ENCODE measurements around the gene FOXP4. TPM values are rescaled to one million over a fixed set of nuclear protein-coding genes. Genes with fewer than 3 reads are reported as not detected.

The FOXP4 gene
- total RNA-seq, 1 donor from 2014 or later, result 27.9 TPM

- no peaks in the 10 kb centered on the region for H3K36me3 Mint-ChIP-seq (ENCODE audit: unreplicated experiment)
- H3K4me3 Mint-ChIP-seq (ENCODE audit: unreplicated experiment), result no peak overlapping the region
- H3K4me1 Mint-ChIP-seq (ENCODE audit: low read depth, unreplicated experiment), result peaks cover 8% of the 10 kb centered on the region
- peaks cover 11% of the 10 kb centered on the region for H3K27me3 Mint-ChIP-seq (ENCODE audit: unreplicated experiment)
- TF ChIP-seq CTCF (IDR thresholded peaks at IDR 0.05; ENCODE audit: partially characterized antibody, unreplicated experiment), result no peak
- H3K9me3 Mint-ChIP-seq (ENCODE audit: unreplicated experiment), result peaks cover 4% of the 10 kb centered on the region
- H3K27ac Mint-ChIP-seq (ENCODE audit: unreplicated experiment), result no peak overlapping the region
- no peak for DNase-seq
Observed at GRCh38 chr6:41647061-41647511, 100.9 kb downstream of the FOXP4 start.

GRCh38 chr6:41648070-41648585 is 101.9 kb downstream of the FOXP4 start:
- Mint-ChIP-seq H3K4me1 (ENCODE audit: low read depth, unreplicated experiment) (peaks cover 8% of the 10 kb centered on the region), H3K4me3 (ENCODE audit: unreplicated experiment) (no peak overlapping the region), H3K36me3 (ENCODE audit: unreplicated experiment) (no peaks in the 10 kb centered on the region), H3K27ac (ENCODE audit: unreplicated experiment) (no peak overlapping the region), H3K27me3 (ENCODE audit: unreplicated experiment) (peaks cover 11% of the 10 kb centered on the region), H3K9me3 (ENCODE audit: unreplicated experiment) (peaks cover 4% of the 10 kb centered on the region)
- TF ChIP-seq CTCF (IDR thresholded peaks at IDR 0.05; ENCODE audit: partially characterized antibody, unreplicated experiment), result no peak
- DNase-seq, result no peak

GRCh38 chr6:41648921-41649320 is 102.7 kb downstream of the FOXP4 start:
- no peaks in the 10 kb centered on the region for H3K36me3 Mint-ChIP-seq (ENCODE audit: unreplicated experiment)
- no peak overlapping the region for H3K27ac Mint-ChIP-seq (ENCODE audit: unreplicated experiment)

DNA sequence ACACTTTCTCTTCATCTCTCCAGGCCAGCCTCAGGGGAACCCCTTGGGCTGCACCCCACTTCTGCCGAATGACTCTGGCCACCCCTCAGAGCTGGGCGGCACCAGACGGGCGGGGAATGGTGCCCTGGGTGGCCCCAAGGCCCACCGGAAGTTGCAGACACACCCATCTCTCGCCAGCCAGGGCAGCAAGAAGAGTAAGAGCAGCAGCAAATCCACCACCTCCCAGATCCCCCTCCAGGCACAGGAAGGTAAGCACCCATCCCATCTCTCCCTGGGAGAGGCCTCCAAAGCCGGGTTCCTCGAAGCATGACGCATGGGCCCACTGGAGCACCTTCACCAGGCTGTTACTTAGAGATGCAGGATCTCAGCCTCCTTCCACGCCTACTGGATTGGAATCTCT is 103.4 kb downstream of the FOXP4 start:
- peaks cover 9% of the 10 kb centered on the region for H3K27me3 Mint-ChIP-seq (ENCODE audit: unreplicated experiment)
- peaks cover 4% of the 10 kb centered on the region for H3K9me3 Mint-ChIP-seq (ENCODE audit: unreplicated experiment)
- H3K27ac Mint-ChIP-seq (ENCODE audit: unreplicated experiment), result no peak overlapping the region
- H3K4me3 Mint-ChIP-seq (ENCODE audit: unreplicated experiment), result no peak overlapping the region
- TF ChIP-seq CTCF (IDR thresholded peaks at IDR 0.05; ENCODE audit: partially characterized antibody, unreplicated experiment), result no peak
- H3K4me1 Mint-ChIP-seq (ENCODE audit: low read depth, unreplicated experiment), result peaks cover 6% of the 10 kb centered on the region
- DNase-seq, result no peak
- no peaks in the 10 kb centered on the region for H3K36me3 Mint-ChIP-seq (ENCODE audit: unreplicated experiment)

More at GRCh38 chr6:41648921-41649320, 102.7 kb downstream of the FOXP4 start:
- no peak overlapping the region for H3K4me3 Mint-ChIP-seq (ENCODE audit: unreplicated experiment)
- H3K27me3 Mint-ChIP-seq (ENCODE audit: unreplicated experiment), result peaks cover 11% of the 10 kb centered on the region
- DNase-seq, result no peak
- H3K4me1 Mint-ChIP-seq (ENCODE audit: low read depth, unreplicated experiment), result peaks cover 8% of the 10 kb centered on the region
- H3K9me3 Mint-ChIP-seq (ENCODE audit: unreplicated experiment), result peaks cover 4% of the 10 kb centered on the region
- TF ChIP-seq CTCF (IDR thresholded peaks at IDR 0.05; ENCODE audit: partially characterized antibody, unreplicated experiment), result no peak

DNA sequence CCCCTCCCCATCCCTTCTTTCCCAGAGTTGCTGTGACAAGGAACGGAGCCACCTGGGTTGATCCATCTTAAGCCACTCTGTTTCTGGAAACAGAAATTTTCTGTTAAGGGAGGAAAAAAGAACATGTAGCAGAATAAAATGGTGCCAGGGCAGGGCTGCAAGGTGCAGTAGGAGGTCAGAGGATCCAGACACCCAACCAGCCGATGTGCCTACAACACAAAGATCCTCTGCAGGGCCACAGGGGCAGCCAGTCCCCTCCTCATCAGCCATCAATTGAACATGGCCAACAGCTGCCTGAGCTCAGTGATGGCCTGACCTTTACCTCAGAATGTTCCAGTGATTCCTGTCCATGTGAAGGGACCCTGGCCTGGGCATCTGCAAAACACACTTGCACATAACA is 103.9 kb downstream of the FOXP4 start:
- no peak overlapping the region for H3K4me3 Mint-ChIP-seq (ENCODE audit: unreplicated experiment)
- DNase-seq, result no peak
- H3K4me1 Mint-ChIP-seq (ENCODE audit: low read depth, unreplicated experiment), result peaks cover 3% of the 10 kb centered on the region
- peaks cover 6% of the 10 kb centered on the region for H3K27me3 Mint-ChIP-seq (ENCODE audit: unreplicated experiment)
- no peaks in the 10 kb centered on the region for H3K36me3 Mint-ChIP-seq (ENCODE audit: unreplicated experiment)
- peaks cover 3% of the 10 kb centered on the region for H3K9me3 Mint-ChIP-seq (ENCODE audit: unreplicated experiment)
- no peak overlapping the region for H3K27ac Mint-ChIP-seq (ENCODE audit: unreplicated experiment)
- TF ChIP-seq CTCF (IDR thresholded peaks at IDR 0.05; ENCODE audit: partially characterized antibody, unreplicated experiment), result no peak
